T-helper 17 cell (primary cell): ENCODE data around the gene TENT5A. TPM values are rescaled to one million over a fixed set of nuclear protein-coding genes. Genes with fewer than 3 reads are reported as not detected.

Experiments used
- ATAC-seq: fragments of 150-1000 bp; cut with Tn5 transposase; 2 replicates; pipeline ENCODE4 v1.10.0; 2021; ENCODE audit warnings: mild to moderate bottlenecking, moderate library complexity
- DNase-seq, 3 donors: peaks; one replicate each; pipeline versions ENCODE4 v3.0.0 to v3.0.0-alpha.2; 2020 to 2021
- H3K9me3 ChIP-seq: one replicate; pipeline ENCODE4 v1.7.0; 2013; ENCODE audit warnings: low read length, mild to moderate bottlenecking; ENCODE audit not compliant: control insufficient read depth, poor library complexity, severe bottlenecking
- H3K27ac Mint-ChIP-seq: one replicate; pipeline ENCODE4 v1.8.0; 2022; ENCODE audit warnings: mild to moderate bottlenecking, moderate library complexity, mixed read lengths
- H3K27me3 Mint-ChIP-seq: one replicate; pipeline ENCODE4 v1.8.0; 2022; ENCODE audit warnings: mixed read lengths
- H3K36me3 Mint-ChIP-seq: one replicate; pipeline ENCODE4 v1.8.0; 2022; ENCODE audit warnings: low read depth, mixed read lengths
- H3K4me1 Mint-ChIP-seq: one replicate; pipeline ENCODE4 v1.8.0; 2022; ENCODE audit warnings: mild to moderate bottlenecking, mixed read lengths
- H3K4me3 Mint-ChIP-seq: one replicate; pipeline ENCODE4 v1.8.0; 2022; ENCODE audit warnings: mild to moderate bottlenecking, moderate library complexity, mixed read lengths
- total RNA-seq, 4 donors: library from RNA in 2 of 4; stranded (reverse) in 2 of 4; gene quantifications; one replicate each; pipeline ENCODE4 v1.2.3 and lab custom pipeline; 2022 to 2026

Gene TENT5A
- total RNA-seq = 1 to 10 TPM; 5.8 to 6.2 TPM
- 12.1 to 13.0 reads per million in 2 donors for total RNA-seq (lab: John Stamatoyannopoulos, UW)

DNA sequence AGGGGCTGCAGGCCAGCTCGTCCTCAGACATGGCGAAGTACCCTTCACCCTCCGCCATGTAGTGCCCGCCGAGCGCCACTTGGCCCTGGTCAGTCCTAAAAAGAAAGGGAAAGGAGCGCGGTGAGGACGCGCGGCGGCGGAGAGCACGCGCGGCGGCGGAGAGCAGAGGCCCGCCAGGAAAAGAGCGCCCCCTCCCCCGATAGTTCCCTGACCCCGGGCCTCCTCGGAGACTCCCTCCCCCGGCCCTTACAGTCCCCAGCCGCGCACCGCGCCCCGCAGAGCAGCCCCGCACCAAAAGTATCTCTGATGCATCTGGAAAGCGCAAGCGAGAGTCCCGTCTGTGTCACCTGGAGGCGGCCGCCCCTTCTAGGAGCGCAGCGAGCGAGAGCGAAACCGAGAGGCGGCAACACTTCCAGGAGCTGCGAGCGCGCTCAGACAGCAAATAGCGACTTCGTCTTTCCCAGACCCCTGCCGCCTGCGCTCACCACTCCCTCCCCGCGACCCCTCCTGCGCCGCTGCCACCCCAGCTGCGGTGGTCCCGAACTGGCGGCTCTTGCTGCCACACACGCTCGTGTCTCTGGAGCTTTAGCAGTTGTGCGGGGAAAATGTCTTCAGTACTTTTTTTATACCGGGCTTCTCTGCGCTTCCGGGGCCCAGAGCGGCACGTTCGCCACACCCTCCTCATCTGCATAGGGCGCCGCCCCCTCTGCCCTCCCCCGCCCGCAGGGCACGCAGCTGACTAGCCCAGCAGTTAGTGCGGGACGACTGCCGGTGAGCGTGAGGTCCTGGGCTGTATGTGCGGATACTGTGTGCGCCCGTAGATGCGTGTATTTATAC lies at the start of gene TENT5A:
Gene TENT5A, minus strand, starts transcription at position 598 of the 837 bp plus-strand sequence. Its CDS starts 540 bp downstream, at position 58.
- peak; percentile 80 for ATAC-seq
- Mint-ChIP-seq H3K27me3 (peaks cover 23% of the 10 kb centered on the region), H3K27ac (peak within 1 kb of the TSS; percentile 85), H3K4me3 (peak within 1 kb of the TSS; percentile 95), H3K4me1 (peaks cover 22% of the 10 kb centered on the region), H3K36me3 (peaks cover 3% of the 10 kb centered on the region)
- no peaks in the 10 kb centered on the region for H3K9me3 ChIP-seq
- peak; percentile 56 to 70 (median 66) for DNase-seq

DNA sequence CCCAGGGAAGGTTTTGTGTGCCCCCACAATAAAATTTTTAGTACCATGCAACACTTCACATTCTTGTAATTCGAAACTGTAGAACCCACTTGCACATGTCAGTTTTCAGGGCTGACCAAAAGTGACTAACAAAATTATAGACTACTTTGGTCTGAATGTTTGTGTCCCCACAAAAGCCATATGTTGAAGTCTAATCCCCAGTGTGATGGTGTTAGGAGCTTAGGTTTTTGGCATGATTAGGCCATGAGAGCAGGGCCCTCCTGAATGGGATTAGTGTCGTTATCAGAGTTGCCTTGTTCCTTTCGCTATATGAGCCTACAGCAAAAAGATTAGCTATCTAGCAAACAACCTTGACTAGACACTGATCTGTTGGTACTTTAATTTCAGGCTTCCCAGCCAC lies 49.0 kb upstream of the TENT5A start:
- no peak overlapping the region for H3K4me3 Mint-ChIP-seq
- H3K36me3 Mint-ChIP-seq = no peaks in the 10 kb centered on the region
- ATAC-seq (no peak), DNase-seq (no peak)
- H3K27me3 Mint-ChIP-seq = peaks cover 4% of the 10 kb centered on the region
- H3K4me1 Mint-ChIP-seq = no peaks in the 10 kb centered on the region
- H3K27ac Mint-ChIP-seq = no peak overlapping the region
- no peaks in the 10 kb centered on the region for H3K9me3 ChIP-seq

GRCh38 chr6:81800666-81801065 lies 48.2 kb upstream of the TENT5A start:
- H3K9me3 ChIP-seq = no peaks in the 10 kb centered on the region
- no peak for DNase-seq
- Mint-ChIP-seq H3K4me1 (no peaks in the 10 kb centered on the region), H3K36me3 (no peaks in the 10 kb centered on the region), H3K4me3 (no peak overlapping the region), H3K27ac (no peak overlapping the region), H3K27me3 (peaks cover 4% of the 10 kb centered on the region)
- ATAC-seq = no peak

- Mint-ChIP-seq H3K27me3 (no peaks in the 10 kb centered on the region), H3K4me3 (no peak overlapping the region), H3K36me3 (no peaks in the 10 kb centered on the region), H3K27ac (no peak overlapping the region), H3K4me1 (no peaks in the 10 kb centered on the region)
- ATAC-seq (no peak), DNase-seq (no peak)
- no peaks in the 10 kb centered on the region for H3K9me3 ChIP-seq
Measured at GRCh38 chr6:81799323-81799722, 46.8 kb upstream of the TENT5A start.

DNA sequence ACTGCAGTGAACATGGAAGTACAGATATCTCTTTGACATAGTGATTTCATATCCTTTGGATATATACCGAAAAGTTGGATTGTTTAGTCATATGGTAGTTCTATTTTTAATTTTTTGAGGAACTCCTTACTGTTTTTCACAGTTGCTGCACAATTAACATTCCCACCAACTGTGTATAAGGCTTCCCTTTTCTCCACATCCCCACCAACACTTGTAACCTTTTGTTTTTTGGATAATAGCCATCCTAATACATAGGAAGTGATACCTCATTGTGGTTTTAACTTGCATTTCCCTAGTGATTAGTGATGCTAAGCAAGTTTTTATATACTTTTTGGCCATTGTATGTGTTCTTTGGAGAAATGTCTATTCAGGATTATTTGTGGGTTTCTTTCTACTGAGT lies 45.1 kb upstream of the TENT5A start:
- H3K27ac Mint-ChIP-seq = no peak overlapping the region
- no peaks in the 10 kb centered on the region for H3K36me3 Mint-ChIP-seq
- peaks cover 2% of the 10 kb centered on the region for H3K4me1 Mint-ChIP-seq
- ATAC-seq (no peak), DNase-seq (no peak)
- no peaks in the 10 kb centered on the region for H3K9me3 ChIP-seq
- H3K4me3 Mint-ChIP-seq = no peak overlapping the region
- H3K27me3 Mint-ChIP-seq = peaks cover 5% of the 10 kb centered on the region

- ATAC-seq (no peak), DNase-seq (no peak)
- H3K36me3 Mint-ChIP-seq = no peaks in the 10 kb centered on the region
- peaks cover 5% of the 10 kb centered on the region for H3K27me3 Mint-ChIP-seq
- H3K27ac Mint-ChIP-seq = no peak overlapping the region
- peaks cover 3% of the 10 kb centered on the region for H3K4me1 Mint-ChIP-seq
- no peak overlapping the region for H3K4me3 Mint-ChIP-seq
- H3K9me3 ChIP-seq = no peaks in the 10 kb centered on the region
Measured at GRCh38 chr6:81795890-81796289, 43.4 kb upstream of the TENT5A start.

DNA sequence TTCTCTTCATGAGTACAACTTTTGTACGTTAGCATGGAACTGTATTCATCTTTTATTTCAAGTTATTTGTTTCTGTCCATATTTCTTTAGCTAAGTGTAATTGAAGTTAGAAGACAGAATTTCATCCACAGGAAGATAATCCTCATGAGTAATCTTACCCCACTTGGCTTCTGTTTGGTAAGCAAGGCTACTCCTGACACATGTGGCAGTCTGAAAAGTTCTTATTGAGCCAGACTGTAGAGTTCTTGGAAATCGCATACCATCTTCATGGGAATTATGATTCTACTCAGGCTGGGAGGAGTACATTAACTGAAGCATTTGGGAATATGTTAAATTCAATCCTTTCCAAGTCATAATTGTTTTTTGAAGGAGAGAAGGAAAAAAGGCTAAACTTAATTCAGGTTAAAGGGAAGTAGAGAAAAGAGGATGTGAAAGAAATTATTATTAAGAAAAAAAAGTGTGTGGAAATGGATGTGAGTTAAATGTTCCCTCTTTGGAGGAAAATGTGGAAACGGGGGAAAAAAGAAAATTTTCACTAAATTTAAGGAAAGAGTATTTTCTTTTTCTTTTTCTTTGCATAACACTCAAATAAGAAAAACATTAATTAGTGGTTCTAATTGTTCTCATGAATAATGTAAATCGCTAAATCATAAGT lies 41.5 kb upstream of the TENT5A start:
- no peaks in the 10 kb centered on the region for H3K9me3 ChIP-seq
- ATAC-seq (no peak), DNase-seq (no peak)
- Mint-ChIP-seq H3K27me3 (peaks cover 5% of the 10 kb centered on the region), H3K4me3 (no peak overlapping the region), H3K27ac (no peak overlapping the region), H3K4me1 (peaks cover 4% of the 10 kb centered on the region), H3K36me3 (no peaks in the 10 kb centered on the region)

DNA sequence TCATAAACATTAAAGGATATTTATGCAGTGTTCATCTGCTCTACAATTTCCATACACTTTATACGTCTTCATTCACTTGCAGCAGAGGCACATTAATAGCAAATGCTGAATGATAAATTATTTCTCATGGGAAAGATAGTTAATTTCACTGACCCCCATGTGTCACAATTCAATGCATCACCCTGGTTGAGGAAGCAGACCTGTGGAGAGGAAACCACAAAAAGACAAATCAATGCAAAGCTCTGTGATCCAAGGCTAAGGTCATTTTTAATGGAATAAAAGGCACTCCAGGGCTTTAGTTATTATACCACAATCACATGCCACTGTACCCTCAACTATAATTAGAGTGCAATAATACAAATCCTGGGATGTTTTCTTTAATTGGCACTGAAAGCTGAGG lies 40.3 kb upstream of the TENT5A start:
- no peaks in the 10 kb centered on the region for H3K36me3 Mint-ChIP-seq
- no peak for DNase-seq
- H3K27ac Mint-ChIP-seq = no peak overlapping the region
- ATAC-seq = no peak
- no peak overlapping the region for H3K4me3 Mint-ChIP-seq
- no peaks in the 10 kb centered on the region for H3K9me3 ChIP-seq
- peaks cover 5% of the 10 kb centered on the region for H3K27me3 Mint-ChIP-seq
- peaks cover 4% of the 10 kb centered on the region for H3K4me1 Mint-ChIP-seq

DNA sequence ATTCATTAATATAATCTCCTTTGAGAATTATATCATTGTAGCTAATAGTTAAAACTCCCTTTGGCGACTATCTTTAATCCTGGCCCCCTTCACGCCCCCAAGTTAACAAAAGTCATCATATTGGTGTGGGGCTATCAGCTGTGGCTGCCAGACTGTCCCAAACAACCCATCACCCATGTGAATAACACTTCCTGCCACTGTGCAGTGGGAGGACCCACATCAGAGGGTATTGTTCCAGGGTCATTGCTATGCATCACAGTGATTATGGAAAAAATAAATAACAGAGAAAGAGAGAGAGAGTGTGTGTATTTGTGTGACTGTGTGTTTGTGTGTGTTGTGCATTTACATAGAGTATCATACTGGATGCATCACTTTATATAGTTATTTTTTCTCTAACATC lies 39.3 kb upstream of the TENT5A start:
- Mint-ChIP-seq H3K27me3 (peaks cover 5% of the 10 kb centered on the region), H3K4me1 (peaks cover 6% of the 10 kb centered on the region)
- no peak for ATAC-seq

GRCh38 chr6:81790034-81790433 lies 37.6 kb upstream of the TENT5A start:
- Mint-ChIP-seq H3K27ac (no peak overlapping the region), H3K4me1 (peaks cover 6% of the 10 kb centered on the region), H3K36me3 (no peaks in the 10 kb centered on the region), H3K4me3 (no peak overlapping the region), H3K27me3 (peaks cover 5% of the 10 kb centered on the region)
- DNase-seq (no peak), ATAC-seq (no peak)
- H3K9me3 ChIP-seq = no peaks in the 10 kb centered on the region

More for the DNA sequence above, 39.3 kb upstream of the TENT5A start:
- Mint-ChIP-seq H3K27ac (no peak overlapping the region), H3K4me3 (no peak overlapping the region), H3K36me3 (no peaks in the 10 kb centered on the region)
- H3K9me3 ChIP-seq = no peaks in the 10 kb centered on the region
- no peak for DNase-seq

DNA sequence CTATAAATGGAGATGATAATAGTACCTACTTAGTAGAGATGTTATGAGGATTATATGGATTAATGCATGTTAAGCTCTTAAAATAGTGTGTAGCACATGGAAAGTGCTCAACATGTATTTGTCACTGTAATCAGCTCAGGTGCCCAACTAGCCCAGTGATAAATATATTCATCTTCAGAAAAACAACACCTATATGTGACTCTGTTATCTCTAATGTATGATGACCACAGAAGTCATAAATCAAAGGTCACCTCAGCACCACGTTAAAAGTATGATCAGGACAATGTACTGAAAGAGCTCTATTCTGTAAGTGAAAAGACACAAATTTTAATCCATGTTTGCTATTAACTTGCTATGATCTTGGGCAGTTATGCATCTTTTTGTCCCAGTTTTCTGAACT lies 36.8 kb upstream of the TENT5A start:
- ATAC-seq = no peak
- DNase-seq = no peak
- H3K27ac Mint-ChIP-seq = no peak overlapping the region
- no peaks in the 10 kb centered on the region for H3K36me3 Mint-ChIP-seq
- peaks cover 6% of the 10 kb centered on the region for H3K4me1 Mint-ChIP-seq
- H3K4me3 Mint-ChIP-seq = no peak overlapping the region
- H3K9me3 ChIP-seq = no peaks in the 10 kb centered on the region
- H3K27me3 Mint-ChIP-seq = peaks cover 5% of the 10 kb centered on the region

- Mint-ChIP-seq H3K4me1 (peaks cover 6% of the 10 kb centered on the region), H3K27ac (no peak overlapping the region), H3K36me3 (no peaks in the 10 kb centered on the region), H3K27me3 (peaks cover 5% of the 10 kb centered on the region), H3K4me3 (no peak overlapping the region)
- no peaks in the 10 kb centered on the region for H3K9me3 ChIP-seq
- ATAC-seq (no peak), DNase-seq (no peak)
Measured at GRCh38 chr6:81788748-81789147, 36.3 kb upstream of the TENT5A start.

- DNase-seq (no peak), ATAC-seq (no peak)
- H3K27ac Mint-ChIP-seq = no peak overlapping the region
- H3K4me1 Mint-ChIP-seq = peaks cover 4% of the 10 kb centered on the region
- no peaks in the 10 kb centered on the region for H3K27me3 Mint-ChIP-seq
- H3K9me3 ChIP-seq = no peaks in the 10 kb centered on the region
- H3K36me3 Mint-ChIP-seq = no peaks in the 10 kb centered on the region
- H3K4me3 Mint-ChIP-seq = no peak overlapping the region
Measured at GRCh38 chr6:81787313-81788068, 35.0 kb upstream of the TENT5A start.
